ENCODE results near the gene SELENOM. TPM values are rescaled to one million over a fixed set of nuclear protein-coding genes. Genes with fewer than 3 reads are reported as not detected.
A peak's percentile ranks its signal among the peaks of the same experiment; 100 is the strongest.
"Not testable (repeated sequence)": the region's sequence is repeated elsewhere in the genome, so short reads cannot be mapped to it uniquely, and the experiment has no call there.

Gene SELENOM
- total RNA-seq, 1 donor from 2014 or later = 228 TPM

GRCh38 chr22:31081963-31082605, 25.3 kb downstream of the SELENOM start:
- Mint-ChIP-seq H3K4me1 (ENCODE audit: low read depth) (peaks cover 39% of the 10 kb centered on the region), H3K36me3 (ENCODE audit: low read depth) (no peaks in the 10 kb centered on the region), H3K9me3 (ENCODE audit: low read depth) (no peaks in the 10 kb centered on the region), H3K27ac (ENCODE audit: unreplicated experiment) (peak overlapping the region; percentile 79), H3K4me3 (ENCODE audit: unreplicated experiment) (peak overlapping the region; percentile 88), H3K27me3 (ENCODE audit: low read depth) (no peaks in the 10 kb centered on the region)
- no peak for DNase-seq (ENCODE audit: low spot score)
- no peak for TF ChIP-seq CTCF (IDR thresholded peaks at IDR 0.05)

- no peaks in the 10 kb centered on the region for H3K36me3 Mint-ChIP-seq (ENCODE audit: low read depth)
- H3K4me1 Mint-ChIP-seq (ENCODE audit: low read depth) = peaks cover 39% of the 10 kb centered on the region
- no peaks in the 10 kb centered on the region for H3K27me3 Mint-ChIP-seq (ENCODE audit: low read depth)
- H3K27ac Mint-ChIP-seq (ENCODE audit: unreplicated experiment) = peak within 1 kb of the TSS; percentile 88
- H3K4me3 Mint-ChIP-seq (ENCODE audit: unreplicated experiment) = peak within 1 kb of the TSS; percentile 88
- no peak for DNase-seq (ENCODE audit: low spot score)
- no peaks in the 10 kb centered on the region for H3K9me3 Mint-ChIP-seq (ENCODE audit: low read depth)
- peak; percentile 40 for TF ChIP-seq CTCF (IDR thresholded peaks at IDR 0.05)
Measured at GRCh38 chr22:31080848-31081649, 26.3 kb downstream of the SELENOM start, which contains the start of gene SMTN. TSS of gene SMTN (plus strand) at chr22:31081318. CDS start at chr22:31083259, 1,941 bp downstream.

GRCh38 chr22:31080164-31080847, 27.1 kb downstream of the SELENOM start:
- DNase-seq (ENCODE audit: low spot score) = no peak
- Mint-ChIP-seq H3K4me3 (ENCODE audit: unreplicated experiment) (peak overlapping the region; percentile 88), H3K9me3 (ENCODE audit: low read depth) (no peaks in the 10 kb centered on the region), H3K36me3 (ENCODE audit: low read depth) (no peaks in the 10 kb centered on the region), H3K4me1 (ENCODE audit: low read depth) (peaks cover 37% of the 10 kb centered on the region), H3K27me3 (ENCODE audit: low read depth) (no peaks in the 10 kb centered on the region), H3K27ac (ENCODE audit: unreplicated experiment) (peak overlapping the region; percentile 88)
- TF ChIP-seq CTCF (IDR thresholded peaks at IDR 0.05) = no peak

- Mint-ChIP-seq H3K9me3 (ENCODE audit: low read depth) (no peaks in the 10 kb centered on the region), H3K4me1 (ENCODE audit: low read depth) (peaks cover 32% of the 10 kb centered on the region), H3K36me3 (ENCODE audit: low read depth) (no peaks in the 10 kb centered on the region), H3K27ac (ENCODE audit: unreplicated experiment) (no peak overlapping the region), H3K27me3 (ENCODE audit: low read depth) (no peaks in the 10 kb centered on the region), H3K4me3 (ENCODE audit: unreplicated experiment) (no peak overlapping the region)
- no peak for DNase-seq (ENCODE audit: low spot score)
- TF ChIP-seq CTCF (IDR thresholded peaks at IDR 0.05) = no peak
Measured at GRCh38 chr22:31079095-31079642, 28.2 kb downstream of the SELENOM start.

- not testable (repeated sequence) for H3K9me3 Mint-ChIP-seq (ENCODE audit: low read depth); DNase-seq (ENCODE audit: low spot score); H3K36me3 Mint-ChIP-seq (ENCODE audit: low read depth); H3K27ac Mint-ChIP-seq (ENCODE audit: unreplicated experiment); H3K27me3 Mint-ChIP-seq (ENCODE audit: low read depth); H3K4me3 Mint-ChIP-seq (ENCODE audit: unreplicated experiment)
- H3K4me1 Mint-ChIP-seq (ENCODE audit: low read depth) = peaks cover 24% of the 10 kb centered on the region
Measured at GRCh38 chr22:31078389-31078788, 29.0 kb downstream of the SELENOM start.

Measured in chondrocyte (in vitro differentiated cells).